DMS53 treated with DMSO at 0.1 percent for 48 hours (cell line): ENCODE data around the gene NPFFR1.
"Not testable (repeated sequence)": the region's sequence is repeated elsewhere in the genome, so short reads cannot be mapped to it uniquely, and the experiment has no call there.

Source experiments
- DNase-seq: peaks from one replicate; lab custom pipeline; 2025; ENCODE audit not compliant: unreplicated experiment; lab: John Stamatoyannopoulos, UW

NPFFR1 gene

GRCh38 chr10:70258216-70258615, 25.6 kb downstream of the NPFFR1 start:
- no peak for DNase-seq

- not testable (repeated sequence) for DNase-seq
Measured at GRCh38 chr10:70257816-70258215, 26.0 kb downstream of the NPFFR1 start.

GRCh38 chr10:70256463-70256862, 27.3 kb downstream of the NPFFR1 start:
- DNase-seq: no peak

- no peak for DNase-seq
Measured at GRCh38 chr10:70255329-70256299, 28.2 kb downstream of the NPFFR1 start.

- no peak for DNase-seq
Measured at GRCh38 chr10:70254778-70255328, 29.0 kb downstream of the NPFFR1 start.

GRCh38 chr10:70253878-70254765, 29.7 kb downstream of the NPFFR1 start:
- DNase-seq: no peak

GRCh38 chr10:70250961-70251680, 32.7 kb downstream of the NPFFR1 start:
- DNase-seq: no peak

GRCh38 chr10:70247360-70247759, 36.4 kb downstream of the NPFFR1 start:
- DNase-seq: no peak

- no peak for DNase-seq
Measured at GRCh38 chr10:70241081-70241480, 42.7 kb downstream of the NPFFR1 start.

GRCh38 chr10:70239986-70240385, 43.8 kb downstream of the NPFFR1 start:
- DNase-seq: not testable (repeated sequence)

- DNase-seq: not testable (repeated sequence)
Measured at GRCh38 chr10:70239077-70239976, 44.5 kb downstream of the NPFFR1 start.

- DNase-seq: not testable (repeated sequence)
Measured at GRCh38 chr10:70237958-70238536, 45.8 kb downstream of the NPFFR1 start.

GRCh38 chr10:70234668-70235447, 48.9 kb downstream of the NPFFR1 start:
- DNase-seq: no peak

- no peak for DNase-seq
Measured at GRCh38 chr10:70233939-70234300, 49.9 kb downstream of the NPFFR1 start.

- DNase-seq: peak; percentile 92
Measured at GRCh38 chr10:70233109-70233938, 50.5 kb downstream of the NPFFR1 start, which contains the start of gene PPA1. PPA1 (minus strand) TSS chr10:70233429; CDS start chr10:70233327, 102 bp downstream.

- no peak for DNase-seq
Measured at GRCh38 chr10:70232859-70233108, 51.0 kb downstream of the NPFFR1 start.

- peak; percentile 56 for DNase-seq
Measured at GRCh38 chr10:70232155-70232858, 51.5 kb downstream of the NPFFR1 start.
